B cell (primary cell): ENCODE results near the gene PRPSAP1. TPM values are rescaled to one million over a fixed set of nuclear protein-coding genes. Genes with fewer than 3 reads are reported as not detected.

Experiments used
- ATAC-seq: fragments of 200-7000 bp; cut with Tn5 transposase; one replicate; pipeline ENCODE4 v1.10.0; 2021; ENCODE audit warnings: low read depth, mild to moderate bottlenecking, moderate number of reproducible peaks, moderate library complexity
- CTCF ChIA-PET: fragments of 350-600 bp; sonication (Branson Sonifier 250); formaldehyde crosslinking; loops from one replicate; lab custom pipeline; 2021; ENCODE audit warnings: antibody characterized with exemption, inconsistent platforms; lab: Charles Lee
- POLR2A ChIA-PET: fragments of 350-600 bp; sonication (Branson Sonifier 250); formaldehyde crosslinking; loops from one replicate; lab custom pipeline; 2021; ENCODE audit warnings: antibody characterized with exemption; lab: Charles Lee
- DNase-seq: peaks from one replicate; pipeline ENCODE4 v3.0.0; 2013
- H2AFZ ChIP-seq: 2 replicates; pipeline ENCODE4 v1.6.1; 2012; ENCODE audit warnings: mild to moderate bottlenecking, low read depth, low read length; ENCODE audit not compliant: insufficient read depth, poor library complexity, severe bottlenecking
- H3K27ac ChIP-seq, 2 donors: 1 replicate in 1 of 2; 2 replicates in 1 of 2; pipeline ENCODE4 v1.5.1; 2012 to 2013; ENCODE audit warnings: low read length in 2 of 2, mild to moderate bottlenecking in 2 of 2, moderate library complexity in 1 of 2
- H3K27me3 ChIP-seq, 4 experiments: fragments of 200-600 bp in 1 of 4; sonication (generic) in 1 of 4; replicated peaks in 1 of 4; 1 replicate in 2 of 4; 2 replicates in 2 of 4; pipeline versions ENCODE4 v1.6.1 to v1.7.0; 2013 to 2016; ENCODE audit warnings: low read length in 3 of 4, mild to moderate bottlenecking in 2 of 4, mixed read lengths in 1 of 4, moderate library complexity in 1 of 4; ENCODE audit not compliant: insufficient read depth in 4 of 4, control insufficient read depth in 3 of 4; ENCODE audit errors: control extremely low read depth in 1 of 4
- H3K36me3 ChIP-seq, 2 experiments: replicated peaks in 1 of 2; 1 replicate in 1 of 2; 2 replicates in 1 of 2; pipeline versions ENCODE4 v1.6.1 to v1.7.1; 2013; ENCODE audit warnings: low read length in 1 of 2; ENCODE audit not compliant: insufficient read depth in 2 of 2, control insufficient read depth in 1 of 2; ENCODE audit errors: control extremely low read depth in 1 of 2, extremely low read depth in 1 of 2
- H3K4me1 ChIP-seq, 2 donors: fragments of 200-600 bp in 1 of 2; sonication (generic) in 1 of 2; 1 replicate in 1 of 2; 2 replicates in 1 of 2; pipeline versions ENCODE4 v1.5.1 to v1.6.1; 2013 to 2017; ENCODE audit warnings: low read length in 2 of 2; ENCODE audit not compliant: control insufficient read depth in 2 of 2, insufficient read depth in 2 of 2
- H3K4me2 ChIP-seq: replicated peaks from 2 replicates; pipeline ENCODE3; 2012; ENCODE audit warnings: mild to moderate bottlenecking, low read depth, low read length; ENCODE audit not compliant: poor library complexity, severe bottlenecking
- H3K4me3 ChIP-seq, 5 experiments: fragments of 200-600 bp in 1 of 5; sonication (generic) in 1 of 5; 1 replicate in 3 of 5; 2 replicates in 2 of 5; pipeline versions ENCODE4 v1.5.1 to v1.7.0; 2011 to 2016; ENCODE audit warnings: low read length in 4 of 5, mild to moderate bottlenecking in 4 of 5, low read depth in 2 of 5, control low read depth in 1 of 5, moderate library complexity in 1 of 5; ENCODE audit not compliant: insufficient read depth in 1 of 5; ENCODE audit errors: control extremely low read depth in 1 of 5, extremely low read depth in 1 of 5
- H3K79me2 ChIP-seq: fragments of 200-600 bp; sonication (generic); one replicate; pipeline ENCODE4 v1.6.0; 2016; ENCODE audit warnings: low read length; ENCODE audit not compliant: control insufficient read depth, insufficient read depth
- H3K9ac ChIP-seq: fragments of 200-600 bp; sonication (generic); 2 replicates; pipeline ENCODE4 v1.6.1; 2017; ENCODE audit warnings: mild to moderate bottlenecking, low read length, moderate library complexity
- H3K9me3 ChIP-seq, 3 donors: one replicate each; pipeline versions ENCODE4 v1.6.1 to v1.7.1; 2013; ENCODE audit warnings: low read length in 2 of 3; ENCODE audit not compliant: control insufficient read depth in 2 of 3, insufficient read depth in 1 of 3; ENCODE audit errors: control extremely low read depth in 1 of 3
- H4K20me1 ChIP-seq: 2 replicates; pipeline ENCODE4 v1.6.0; 2012; ENCODE audit warnings: mild to moderate bottlenecking, low read length; ENCODE audit not compliant: insufficient read depth, control insufficient read depth, poor library complexity, severe bottlenecking
- H3K27ac Mint-ChIP-seq: one replicate; pipeline ENCODE4 v1.8.0; 2021; ENCODE audit warnings: mixed read lengths
- H3K27me3 Mint-ChIP-seq: one replicate; pipeline ENCODE4 v1.8.0; 2021; ENCODE audit warnings: mixed read lengths
- H3K4me1 Mint-ChIP-seq: one replicate; pipeline ENCODE4 v1.8.0; 2021; ENCODE audit warnings: mixed read lengths
- H3K4me3 Mint-ChIP-seq: one replicate; pipeline ENCODE4 v1.8.0; 2021; ENCODE audit warnings: mixed read lengths
- H3K9me3 Mint-ChIP-seq: one replicate; pipeline ENCODE4 v1.8.0; 2022; ENCODE audit warnings: mixed read lengths; ENCODE audit not compliant: insufficient read depth
- EZH2 ChIP-seq: IDR thresholded peaks from 2 replicates; pipeline ENCODE4 v1.6.1; 2012; ENCODE audit warnings: borderline replicate concordance, low read depth, mild to moderate bottlenecking, moderate library complexity, low read length; ENCODE audit not compliant: insufficient read depth, poor library complexity, severe bottlenecking
- WGBS: methylation state at CpG from one replicate; pipeline ENCODE4 v1.1.5; 2013; ENCODE audit warnings: missing lambda C conversion rate; ENCODE audit not compliant: insufficient coverage; 5-methylcytosine and 5-hydroxymethylcytosine counted together
- intact Hi-C: fragments of 100-400 bp; cut with micrococcal nuclease; formaldehyde crosslinking; loops from one replicate; pipeline ENCODE4 v1.10.0; 2022
- polyA plus RNA-seq: library from polyadenylated mRNA; depleted of rRNA; stranded (reverse); fragments of >200 nt; gene quantifications from 2 replicates; pipeline ENCODE4 v1.2.3, GENCODE V29; 2012
- total RNA-seq, 2 donors: library from RNA; stranded (reverse); fragments of 120-200 nt in 1 of 2; gene quantifications; 1 replicate in 1 of 2; 2 replicates in 1 of 2; pipeline versions ENCODE4 v1.2.3 to v1.2.4, GENCODE V29; 2013 to 2022
- TF ChIP-seq, protein P1 (sequence below): fragments of 200-600 bp; IDR thresholded peaks from one replicate; pipeline ENCODE4 v1.8.0; 2022; ENCODE audit warnings: antibody characterized with exemption, mild to moderate bottlenecking

Gene PRPSAP1
- total and polyA plus RNA-seq, 2 donors (not counting 1 experiment from before 2014, with no cell fraction given), result 45.5 to 61.4 TPM

DNA sequence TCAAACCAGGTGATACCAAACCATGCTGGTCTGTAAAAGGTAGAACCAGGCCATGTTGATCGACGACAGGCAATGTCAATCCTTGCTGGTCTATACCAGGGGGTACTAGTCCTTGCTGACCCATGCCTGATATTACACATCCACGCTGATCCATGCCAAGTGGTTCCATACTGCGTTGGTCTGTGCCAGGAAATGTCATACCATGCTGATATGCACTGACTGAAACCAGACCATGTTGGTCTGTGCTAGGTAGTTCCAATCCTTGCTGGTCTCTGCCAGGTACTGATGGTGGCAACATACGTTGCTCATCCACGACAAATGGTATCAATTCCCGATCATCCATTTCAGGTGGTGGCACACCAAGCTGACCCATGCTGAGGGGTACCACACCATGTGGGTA, 60.6 kb downstream of the PRPSAP1 start:
- POLR2A ChIA-PET, result no interaction called here
- 94% methylated on average over 7 of the region's 7 CpGs for WGBS
- Histone ChIP-seq H3K9ac (no peak overlapping the region), H3K4me1 (no peaks in the 10 kb centered on the region), H3K4me2 (no peak overlapping the region), H3K27ac (no peak overlapping the region), H3K27me3 (no peaks in the 10 kb centered on the region), H3K9me3 (no peaks in the 10 kb centered on the region), H4K20me1 (no peaks in the 10 kb centered on the region), H3K36me3 (no peaks in the 10 kb centered on the region), H3K79me2 (no peaks in the 10 kb centered on the region), H2AFZ (no peak overlapping the region), H3K4me3 (no peak overlapping the region)
- intact Hi-C loops, result no loop called here
- H3K27me3 Mint-ChIP-seq, result no peaks in the 10 kb centered on the region
- CTCF ChIA-PET, result interaction anchor here (1.0 kb wide), 2 partner anchors 12 to 13 kb away, joined by 4 to 5 read pairs; no protein-coding TSS in a partner anchor
- ATAC-seq, result no peak
- no peaks in the 10 kb centered on the region for H3K9me3 Mint-ChIP-seq
- no peak overlapping the region for H3K4me3 Mint-ChIP-seq
- TF ChIP-seq, protein P1, sequence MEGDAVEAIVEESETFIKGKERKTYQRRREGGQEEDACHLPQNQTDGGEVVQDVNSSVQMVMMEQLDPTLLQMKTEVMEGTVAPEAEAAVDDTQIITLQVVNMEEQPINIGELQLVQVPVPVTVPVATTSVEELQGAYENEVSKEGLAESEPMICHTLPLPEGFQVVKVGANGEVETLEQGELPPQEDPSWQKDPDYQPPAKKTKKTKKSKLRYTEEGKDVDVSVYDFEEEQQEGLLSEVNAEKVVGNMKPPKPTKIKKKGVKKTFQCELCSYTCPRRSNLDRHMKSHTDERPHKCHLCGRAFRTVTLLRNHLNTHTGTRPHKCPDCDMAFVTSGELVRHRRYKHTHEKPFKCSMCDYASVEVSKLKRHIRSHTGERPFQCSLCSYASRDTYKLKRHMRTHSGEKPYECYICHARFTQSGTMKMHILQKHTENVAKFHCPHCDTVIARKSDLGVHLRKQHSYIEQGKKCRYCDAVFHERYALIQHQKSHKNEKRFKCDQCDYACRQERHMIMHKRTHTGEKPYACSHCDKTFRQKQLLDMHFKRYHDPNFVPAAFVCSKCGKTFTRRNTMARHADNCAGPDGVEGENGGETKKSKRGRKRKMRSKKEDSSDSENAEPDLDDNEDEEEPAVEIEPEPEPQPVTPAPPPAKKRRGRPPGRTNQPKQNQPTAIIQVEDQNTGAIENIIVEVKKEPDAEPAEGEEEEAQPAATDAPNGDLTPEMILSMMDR, result no peak
- no peak for TF ChIP-seq EZH2
- no peaks in the 10 kb centered on the region for H3K4me1 Mint-ChIP-seq
- H3K27ac Mint-ChIP-seq, result no peak overlapping the region
- DNase-seq, result no peak

- Histone ChIP-seq H3K9me3 (no peaks in the 10 kb centered on the region), H3K36me3 (no peaks in the 10 kb centered on the region), H2AFZ (no peak overlapping the region), H3K9ac (no peak overlapping the region), H3K79me2 (no peaks in the 10 kb centered on the region), H4K20me1 (no peaks in the 10 kb centered on the region), H3K4me1 (no peaks in the 10 kb centered on the region), H3K4me3 (no peak overlapping the region), H3K27ac (no peak overlapping the region), H3K27me3 (no peaks in the 10 kb centered on the region), H3K4me2 (no peak overlapping the region)
- H3K9me3 Mint-ChIP-seq, result no peaks in the 10 kb centered on the region
- H3K4me3 Mint-ChIP-seq, result no peak overlapping the region
- no peaks in the 10 kb centered on the region for H3K27me3 Mint-ChIP-seq
- ATAC-seq (no peak), DNase-seq (no peak)
- WGBS, result 99% methylated on average over 4 of the region's 4 CpGs
- ChIA-PET POLR2A (no interaction called here), CTCF (no interaction called here)
- no peak for TF ChIP-seq EZH2
- TF ChIP-seq, protein P1, result no peak
- no peaks in the 10 kb centered on the region for H3K4me1 Mint-ChIP-seq
- intact Hi-C loops, result no loop called here
- H3K27ac Mint-ChIP-seq, result no peak overlapping the region
These were observed 61.1 kb downstream of the PRPSAP1 start for GRCh38 chr17:76292567-76292966.
